Aorta (tissue), 5 donors: ENCODE measurements around the gene PLXNB1. TPM values are rescaled to one million over a fixed set of nuclear protein-coding genes. Genes with fewer than 3 reads are reported as not detected.
A peak's percentile ranks its signal among the peaks of the same experiment; 100 is the strongest.

Experiments
- ATAC-seq: fragments of 200-7000 bp; cut with Tn5 transposase; one replicate; pipeline ENCODE4 v1.9.1; 2022; ENCODE audit warnings: moderate library complexity; ENCODE audit not compliant: low FRiP score
- DNase-seq, 2 donors: peaks; one replicate each; pipeline ENCODE4 v3.0.0-alpha.2; 2020
- H3K27ac ChIP-seq, 2 donors: one replicate each; pipeline ENCODE4 v1.5.1; 2013; ENCODE audit warnings: low read length in 2 of 2, mild to moderate bottlenecking in 2 of 2, moderate library complexity in 2 of 2, control low read depth in 1 of 2, inconsistent platforms in 1 of 2, low read depth in 1 of 2
- H3K27me3 ChIP-seq, 2 donors: one replicate each; pipeline ENCODE4 v1.6.1; 2013; ENCODE audit warnings: control low read depth in 1 of 2, low read length in 1 of 2, mild to moderate bottlenecking in 1 of 2, moderate library complexity in 1 of 2; ENCODE audit not compliant: insufficient read depth in 2 of 2, control insufficient read depth in 1 of 2
- H3K36me3 ChIP-seq, 2 donors: one replicate each; pipeline ENCODE4 v1.6.1; 2013; ENCODE audit warnings: control low read depth in 1 of 2, low read length in 1 of 2, mild to moderate bottlenecking in 1 of 2; ENCODE audit not compliant: insufficient read depth in 2 of 2, control insufficient read depth in 1 of 2
- H3K4me1 ChIP-seq, 2 donors: one replicate each; pipeline ENCODE4 v1.6.1; 2013; ENCODE audit warnings: low read length in 2 of 2, control low read depth in 1 of 2, mild to moderate bottlenecking in 1 of 2, moderate library complexity in 1 of 2; ENCODE audit not compliant: insufficient read depth in 2 of 2, control insufficient read depth in 1 of 2
- H3K4me3 ChIP-seq, 2 donors: one replicate each; pipeline ENCODE4 v1.5.1; 2013; ENCODE audit warnings: low read length in 2 of 2, control low read depth in 1 of 2, mild to moderate bottlenecking in 1 of 2
- H3K9me3 ChIP-seq: one replicate; pipeline ENCODE4 v1.6.1; 2013; ENCODE audit warnings: mild to moderate bottlenecking, low read length; ENCODE audit not compliant: control insufficient read depth
- WGBS, 2 donors: extraction: QIAGEN DNeasy Blood & Tissue Kit; methylation state at CpG; one replicate each; pipeline ENCODE4 v1.1.7; 2013; 5-methylcytosine and 5-hydroxymethylcytosine counted together
- intact Hi-C, 2 donors: fragments of 100-400 bp; cut with DNase I; formaldehyde crosslinking; loops; one replicate each; pipeline versions ENCODE4 v1.14.2 to v1.15.0; 2022
- polyA plus RNA-seq, 2 donors: library from polyadenylated mRNA; stranded (reverse); fragments of 200-250 nt; gene quantifications; one replicate each; pipeline ENCODE4 v1.2.3, GENCODE V29; 2013
- total RNA-seq, 2 donors: library from RNA; stranded (reverse); fragmentation: NEBNext Ultra II Directional; extraction: Animal tissue kit (Norgen Biotek cat#: 25700); gene quantifications; one replicate each; pipeline ENCODE4 v1.2.1, GENCODE V29; 2021
- donor health status: healthy with polysubstance abuse.
- donor health status: Bipolar disorder and iron deficiency.
- donor health status: DM: no; HTN: no; CAD: no.
- donor health status: DM: no; HTN: no; CAD: no.
- donor health status: DM: yes; HTN: yes; CAD: no.

PLXNB1 gene
- total and polyA plus RNA-seq, 4 donors, result 26.3 to 235 (median 92.5) TPM

GRCh38 chr3:48409291-48410201 is 20.3 kb downstream of the PLXNB1 start:
- intact Hi-C loops, result no loop called here
- H3K27ac ChIP-seq, result no peak overlapping the region
- no peak for ATAC-seq

GRCh38 chr3:48408823-48409281 is 21.0 kb downstream of the PLXNB1 start:
- ATAC-seq, result no peak
- 73 to 89% methylated on average over 4 of the region's 4 CpGs for WGBS, 2 donors

More at GRCh38 chr3:48409291-48410201, 20.3 kb downstream of the PLXNB1 start:
- Histone ChIP-seq H3K36me3 (peaks cover 0 to 17% of the 10 kb centered on the region in 2 donors), H3K4me1 (no peaks in the 10 kb centered on the region), H3K27me3 (no peaks in the 10 kb centered on the region), H3K4me3 (no peak overlapping the region), H3K9me3 (no peaks in the 10 kb centered on the region)
- DNase-seq, result peak; percentile 32 to 71
- WGBS, 2 donors, result 92 to 93% methylated on average over 28 to 31 of the region's 31 CpGs

GRCh38 chr3:48407542-48408099 is 22.3 kb downstream of the PLXNB1 start:
- ATAC-seq (no peak), DNase-seq (peak; percentile 18 to 22)
- no peaks in the 10 kb centered on the region for H3K27me3 ChIP-seq
- intact Hi-C loops, result no loop called here
- H3K4me3 ChIP-seq, result no peak overlapping the region
- H3K36me3 ChIP-seq, result peaks cover 0 to 16% of the 10 kb centered on the region in 2 donors
- H3K9me3 ChIP-seq, result no peaks in the 10 kb centered on the region
- H3K4me1 ChIP-seq, result peaks cover 0 to 2% of the 10 kb centered on the region in 2 donors
- no peak overlapping the region for H3K27ac ChIP-seq
- 90% methylated on average over 8 of the region's 8 CpGs for WGBS, 2 donors

More at GRCh38 chr3:48408823-48409281, 21.0 kb downstream of the PLXNB1 start:
- no peaks in the 10 kb centered on the region for H3K9me3 ChIP-seq
- DNase-seq, result peak; percentile 29 to 37
- H3K27ac ChIP-seq, result no peak overlapping the region
- intact Hi-C loops, result no loop called here
- peaks cover 0 to 17% of the 10 kb centered on the region in 2 donors for H3K36me3 ChIP-seq
- H3K4me3 ChIP-seq, result no peak overlapping the region
- H3K27me3 ChIP-seq, result no peaks in the 10 kb centered on the region
- no peaks in the 10 kb centered on the region for H3K4me1 ChIP-seq

DNA sequence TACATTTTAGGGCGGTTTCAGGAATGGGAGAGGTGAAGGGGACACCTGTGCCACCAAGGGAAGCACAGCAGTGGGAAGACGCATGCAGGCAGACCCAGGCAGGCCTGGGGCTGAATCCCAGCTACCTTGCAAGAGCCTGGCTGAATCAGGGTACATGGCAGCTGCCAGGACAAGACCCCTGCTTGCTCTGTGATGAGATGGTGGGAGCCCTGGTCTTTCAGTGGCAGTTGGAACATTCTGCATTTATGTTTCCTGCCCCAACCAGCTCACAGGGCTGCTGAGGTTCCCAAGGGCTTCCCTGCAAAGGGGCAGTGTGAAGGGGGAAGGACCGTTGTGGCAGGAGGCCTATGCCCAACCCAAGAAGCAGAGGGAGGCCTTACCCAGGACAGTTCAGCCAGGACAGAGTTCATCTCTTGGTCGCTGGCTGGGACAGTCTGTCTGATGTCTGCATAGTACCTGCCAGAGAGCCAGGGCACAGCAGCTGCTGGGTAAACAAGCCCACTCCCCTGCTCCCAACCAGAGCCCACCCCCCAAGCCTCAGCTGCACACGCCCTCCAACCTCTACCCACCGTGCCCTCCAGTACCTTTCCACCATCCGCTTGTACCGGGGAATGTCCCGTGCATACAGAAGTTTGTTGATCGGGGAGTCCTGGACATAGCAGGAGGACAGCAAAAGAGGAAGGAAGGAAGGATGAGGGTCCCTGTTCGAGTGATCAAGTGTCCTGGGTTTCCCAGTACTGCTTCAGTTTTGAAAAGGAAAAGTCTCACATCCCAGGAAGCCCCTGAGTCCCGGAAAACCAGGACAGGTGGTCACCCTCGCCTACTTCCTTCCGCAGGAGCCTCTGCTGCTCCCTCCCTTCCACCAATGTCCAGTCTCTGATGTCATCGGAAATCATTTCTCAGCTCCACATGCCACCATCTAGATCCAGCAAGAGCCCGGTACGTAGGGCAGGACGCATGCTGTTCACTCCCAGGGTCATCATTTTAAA is 23.1 kb downstream of the PLXNB1 start:
- H3K36me3 ChIP-seq, result peaks cover 0 to 9% of the 10 kb centered on the region in 2 donors
- peak overlapping the region in 1 of 2 donors; percentile 4 for H3K27ac ChIP-seq
- peaks cover 0 to 4% of the 10 kb centered on the region in 2 donors for H3K4me1 ChIP-seq
- H3K27me3 ChIP-seq, result no peaks in the 10 kb centered on the region
- WGBS, 2 donors, result 88 to 90% methylated on average over 18 of the region's 18 CpGs
- intact Hi-C loops, result no loop called here
- H3K4me3 ChIP-seq, result no peak overlapping the region
- DNase-seq (peak; percentile 25 to 68), ATAC-seq (no peak)
- H3K9me3 ChIP-seq, result no peaks in the 10 kb centered on the region

GRCh38 chr3:48405971-48406370 is 23.9 kb downstream of the PLXNB1 start:
- no peaks in the 10 kb centered on the region for H3K27me3 ChIP-seq
- intact Hi-C loops, result no loop called here
- H3K27ac ChIP-seq, result peak overlapping the region in 1 of 2 donors; percentile 23
- H3K4me1 ChIP-seq, result peaks cover 0 to 4% of the 10 kb centered on the region in 2 donors
- peaks cover 0 to 9% of the 10 kb centered on the region in 2 donors for H3K36me3 ChIP-seq
- H3K4me3 ChIP-seq, result no peak overlapping the region
- WGBS, 2 donors, result 84% methylated on average over 1 of the region's 1 CpG
- H3K9me3 ChIP-seq, result no peaks in the 10 kb centered on the region
- DNase-seq (no peak), ATAC-seq (no peak)

- Histone ChIP-seq H3K27ac (peak overlapping the region in 1 of 2 donors; percentile 45), H3K9me3 (no peaks in the 10 kb centered on the region), H3K27me3 (no peaks in the 10 kb centered on the region), H3K4me3 (no peak overlapping the region), H3K36me3 (peaks cover 0 to 7% of the 10 kb centered on the region in 2 donors), H3K4me1 (peaks cover 0 to 4% of the 10 kb centered on the region in 2 donors)
- 76 to 82% methylated on average over 13 of the region's 13 CpGs for WGBS, 2 donors
- intact Hi-C loops, result no loop called here
- DNase-seq (peak; percentile 52 to 71), ATAC-seq (no peak)
These were observed 24.5 kb downstream of the PLXNB1 start for GRCh38 chr3:48405343-48405881.

GRCh38 chr3:48404440-48405342 is 25.2 kb downstream of the PLXNB1 start:
- ATAC-seq (no peak), DNase-seq (peak; percentile 57 to 76)
- Histone ChIP-seq H3K36me3 (peaks cover 0 to 2% of the 10 kb centered on the region in 2 donors), H3K27me3 (no peaks in the 10 kb centered on the region), H3K4me1 (peaks cover 0 to 4% of the 10 kb centered on the region in 2 donors), H3K4me3 (no peak overlapping the region), H3K27ac (peak overlapping the region; percentile 31 to 61), H3K9me3 (no peaks in the 10 kb centered on the region)
- WGBS, 2 donors, result 34 to 35% methylated on average over 21 of the region's 21 CpGs
- intact Hi-C loops, result no loop called here
